ENCODE measurements around the gene OPN3.

Gene OPN3

DNA sequence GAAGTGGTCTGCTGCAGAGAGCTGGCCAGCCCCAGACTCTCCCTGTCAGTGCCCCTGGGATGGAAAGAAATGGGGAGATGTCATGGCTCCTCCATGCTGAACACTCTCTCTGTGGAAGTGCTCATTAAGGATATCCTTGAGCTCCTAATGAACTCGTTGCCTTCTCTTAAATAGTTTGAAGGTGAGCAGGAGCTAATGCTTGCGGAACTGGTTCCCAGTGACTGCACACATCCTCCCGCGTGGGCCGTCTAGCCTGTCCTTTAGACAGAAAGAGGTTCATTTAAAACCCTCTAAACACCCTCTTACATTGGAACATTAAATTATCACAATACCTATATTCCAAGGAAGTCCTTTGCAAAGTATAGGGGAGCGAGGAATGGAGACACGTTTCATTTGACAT lies 6.0 kb upstream of the OPN3 start:
- no peaks in the 10 kb centered on the region; the same call in 1 of the 2 replicates for H3K9me3 ChIP-seq (ENCODE audit: control insufficient read depth, insufficient read depth, low read depth, low read length)
- H3K36me3 ChIP-seq (ENCODE audit: control insufficient read depth in 2 of 2, insufficient read depth in 1 of 2, low read length in 2 of 2), result no peaks in the 10 kb centered on the region
- ChIA-PET CTCF (interaction anchor here (0.8 to 1.4 kb wide), 2 partner anchors 19 to 839 kb away, joined by 3 to 7 read pairs; no protein-coding TSS in a partner anchor), POLR2A (no interaction called here)
- TF ChIP-seq TRIM28 (IDR thresholded peaks at IDR 0.05; ENCODE audit: borderline replicate concordance, low read length) (no peak), PRDM1 (tag by site-specific recombination; IDR thresholded peaks at IDR 0.05) (no peak), ZNF211 (tag by site-specific recombination; IDR thresholded peaks at IDR 0.05; ENCODE audit: low read depth) (no peak), KLF9 (tag by site-specific recombination; IDR thresholded peaks at IDR 0.05; ENCODE audit: low read depth) (no peak)
- TF ChIP-seq, protein P1, sequence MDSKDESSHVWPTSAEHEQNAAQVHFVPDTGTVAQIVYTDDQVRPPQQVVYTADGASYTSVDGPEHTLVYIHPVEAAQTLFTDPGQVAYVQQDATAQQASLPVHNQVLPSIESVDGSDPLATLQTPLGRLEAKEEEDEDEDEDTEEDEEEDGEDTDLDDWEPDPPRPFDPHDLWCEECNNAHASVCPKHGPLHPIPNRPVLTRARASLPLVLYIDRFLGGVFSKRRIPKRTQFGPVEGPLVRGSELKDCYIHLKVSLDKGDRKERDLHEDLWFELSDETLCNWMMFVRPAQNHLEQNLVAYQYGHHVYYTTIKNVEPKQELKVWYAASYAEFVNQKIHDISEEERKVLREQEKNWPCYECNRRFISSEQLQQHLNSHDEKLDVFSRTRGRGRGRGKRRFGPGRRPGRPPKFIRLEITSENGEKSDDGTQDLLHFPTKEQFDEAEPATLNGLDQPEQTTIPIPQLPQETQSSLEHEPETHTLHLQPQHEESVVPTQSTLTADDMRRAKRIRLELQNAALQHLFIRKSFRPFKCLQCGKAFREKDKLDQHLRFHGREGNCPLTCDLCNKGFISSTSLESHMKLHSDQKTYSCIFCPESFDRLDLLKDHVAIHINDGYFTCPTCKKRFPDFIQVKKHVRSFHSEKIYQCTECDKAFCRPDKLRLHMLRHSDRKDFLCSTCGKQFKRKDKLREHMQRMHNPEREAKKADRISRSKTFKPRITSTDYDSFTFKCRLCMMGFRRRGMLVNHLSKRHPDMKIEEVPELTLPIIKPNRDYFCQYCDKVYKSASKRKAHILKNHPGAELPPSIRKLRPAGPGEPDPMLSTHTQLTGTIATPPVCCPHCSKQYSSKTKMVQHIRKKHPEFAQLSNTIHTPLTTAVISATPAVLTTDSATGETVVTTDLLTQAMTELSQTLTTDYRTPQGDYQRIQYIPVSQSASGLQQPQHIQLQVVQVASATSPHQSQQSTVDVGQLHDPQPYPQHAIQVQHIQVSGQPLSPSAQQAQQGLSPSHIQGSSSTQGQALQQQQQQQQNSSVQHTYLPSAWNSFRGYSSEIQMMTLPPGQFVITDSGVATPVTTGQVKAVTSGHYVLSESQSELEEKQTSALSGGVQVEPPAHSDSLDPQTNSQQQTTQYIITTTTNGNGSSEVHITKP (tag by site-specific recombination; IDR thresholded peaks at IDR 0.05), result no peak
- H3K4me1 ChIP-seq (ENCODE audit: control insufficient read depth, insufficient read depth, low read length), result no peaks in the 10 kb centered on the region
- H3K27ac ChIP-seq (ENCODE audit: extremely low read depth, low read depth, low read length), result no peak overlapping the region
- no peak overlapping the region for H3K4me3 ChIP-seq (ENCODE audit: low read depth, low read length)

GRCh38 chr1:241645199-241645598 lies 5.0 kb upstream of the OPN3 start:
- Histone ChIP-seq H3K4me3 (ENCODE audit: low read depth, low read length) (no peak overlapping the region), H3K4me1 (ENCODE audit: control insufficient read depth, insufficient read depth, low read length) (no peaks in the 10 kb centered on the region), H3K36me3 (ENCODE audit: control insufficient read depth in 2 of 2, insufficient read depth in 1 of 2, low read length in 2 of 2) (no peaks in the 10 kb centered on the region), H3K9me3 (ENCODE audit: control insufficient read depth, insufficient read depth, low read depth, low read length) (no peaks in the 10 kb centered on the region; the same call in 1 of the 2 replicates), H3K27ac (ENCODE audit: extremely low read depth, low read depth, low read length) (no peak overlapping the region)
- CTCF ChIA-PET, result interaction anchor here (0.6 kb wide), 1 partner anchor 82 kb away, joined by 3 read pairs; no protein-coding TSS in a partner anchor
- TF ChIP-seq ZNF660 (tag by site-specific recombination; IDR thresholded peaks at IDR 0.05), result no peak
- TF ChIP-seq ZNF768 (tag by site-specific recombination; IDR thresholded peaks at IDR 0.05), result no peak
- no peak for TF ChIP-seq ZNF521 (tag by site-specific recombination; IDR thresholded peaks at IDR 0.05)
- TF ChIP-seq ZSCAN23 (tag by site-specific recombination; IDR thresholded peaks at IDR 0.05), result no peak
- TF ChIP-seq TCF7L2 (IDR thresholded peaks at IDR 0.05; ENCODE audit: borderline replicate concordance, low read depth, low read length), result no peak
- TF ChIP-seq ZNF138 (tag by site-specific recombination; IDR thresholded peaks at IDR 0.05; ENCODE audit: borderline replicate concordance), result no peak
- no peak for TF ChIP-seq ZBTB49 (tag by site-specific recombination; IDR thresholded peaks at IDR 0.05; ENCODE audit: low read depth)
- no peak for TF ChIP-seq ZNF513 (tag by site-specific recombination; IDR thresholded peaks at IDR 0.05)
- no peak for TF ChIP-seq ZNF624 (tag by site-specific recombination; IDR thresholded peaks at IDR 0.05)
- TF ChIP-seq ZBTB26 (tag by site-specific recombination; optimal IDR thresholded peaks at IDR 0.05), result no peak
- TF ChIP-seq ZNF837 (tag by site-specific recombination; IDR thresholded peaks at IDR 0.05), result no peak
- no peak for TF ChIP-seq ZNF610 (tag by site-specific recombination; IDR thresholded peaks at IDR 0.05; ENCODE audit: borderline replicate concordance)
- TF ChIP-seq ZNF223 (tag by site-specific recombination; IDR thresholded peaks at IDR 0.05), result no peak
- no peak for TF ChIP-seq BCL11A (tag by site-specific recombination; IDR thresholded peaks at IDR 0.05; ENCODE audit: low read depth)
- no peak for TF ChIP-seq ZBTB48 (tag by site-specific recombination; IDR thresholded peaks at IDR 0.05)
- TF ChIP-seq, protein P2, sequence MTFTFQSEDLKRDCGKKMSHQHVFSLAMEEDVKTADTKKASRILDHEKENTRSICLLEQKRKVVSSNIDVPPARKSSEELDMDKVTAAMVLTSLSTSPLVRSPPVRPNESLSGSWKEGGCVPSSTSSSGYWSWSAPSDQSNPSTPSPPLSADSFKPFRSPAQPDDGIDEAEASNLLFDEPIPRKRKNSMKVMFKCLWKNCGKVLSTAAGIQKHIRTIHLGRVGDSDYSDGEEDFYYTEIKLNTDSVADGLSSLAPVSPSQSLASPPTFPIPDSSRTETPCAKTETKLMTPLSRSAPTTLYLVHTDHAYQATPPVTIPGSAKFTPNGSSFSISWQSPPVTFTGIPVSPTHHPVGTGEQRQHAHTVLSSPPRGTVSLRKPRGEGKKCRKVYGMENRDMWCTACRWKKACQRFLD (tag by site-specific recombination; IDR thresholded peaks at IDR 0.05), result no peak
- TF ChIP-seq, protein P1 (tag by site-specific recombination; IDR thresholded peaks at IDR 0.05), result no peak
- TF ChIP-seq ZNF184 (tag by site-specific recombination; IDR thresholded peaks at IDR 0.05), result no peak
- POLR2A ChIA-PET, result no interaction called here

Data from HEK293 (cell line).